B cell (primary cell): ENCODE results near the gene RABGAP1L.

Source experiments
- EZH2 ChIP-seq: IDR thresholded peaks from 2 replicates; pipeline ENCODE4 v1.6.1; 2012; ENCODE audit warnings: borderline replicate concordance, low read depth, mild to moderate bottlenecking, moderate library complexity, low read length; ENCODE audit not compliant: insufficient read depth, poor library complexity, severe bottlenecking
- TF ChIP-seq, protein P1 (sequence below): fragments of 200-600 bp; IDR thresholded peaks from one replicate; pipeline ENCODE4 v1.8.0; 2022; ENCODE audit warnings: antibody characterized with exemption, mild to moderate bottlenecking

DNA sequence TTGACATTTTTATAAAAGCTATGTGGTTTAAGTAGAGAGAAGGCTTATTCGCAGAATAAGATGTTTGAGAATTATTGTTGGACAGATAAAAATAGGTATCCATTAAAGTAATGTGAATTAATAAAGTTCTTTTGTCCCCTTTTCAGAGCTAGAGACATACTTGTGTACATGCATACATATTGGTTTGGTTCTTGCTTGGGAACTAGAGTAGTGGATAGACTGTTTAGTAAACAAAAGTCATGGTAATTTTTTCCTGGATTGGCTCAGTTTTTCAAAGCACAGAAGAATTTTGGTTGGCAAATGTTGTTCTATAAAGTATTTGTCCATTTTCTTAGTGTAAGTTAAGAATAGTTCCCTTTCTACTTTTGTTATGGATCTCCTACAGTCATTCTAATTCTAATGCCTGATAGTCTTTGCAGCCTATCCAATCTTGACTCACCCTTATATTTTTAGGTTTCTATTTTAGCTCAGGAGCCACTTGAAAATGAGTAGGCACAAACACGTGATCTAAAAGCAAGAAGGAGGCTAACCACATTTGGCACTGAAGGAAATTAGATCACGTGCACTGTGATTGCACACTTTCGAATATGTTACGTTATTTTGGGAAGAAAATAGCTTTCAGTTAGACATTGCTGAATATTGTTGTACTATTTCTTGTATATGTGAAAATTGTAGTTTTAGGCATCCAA is 47.0 kb downstream of the RABGAP1L start:
- TF ChIP-seq, protein P1, sequence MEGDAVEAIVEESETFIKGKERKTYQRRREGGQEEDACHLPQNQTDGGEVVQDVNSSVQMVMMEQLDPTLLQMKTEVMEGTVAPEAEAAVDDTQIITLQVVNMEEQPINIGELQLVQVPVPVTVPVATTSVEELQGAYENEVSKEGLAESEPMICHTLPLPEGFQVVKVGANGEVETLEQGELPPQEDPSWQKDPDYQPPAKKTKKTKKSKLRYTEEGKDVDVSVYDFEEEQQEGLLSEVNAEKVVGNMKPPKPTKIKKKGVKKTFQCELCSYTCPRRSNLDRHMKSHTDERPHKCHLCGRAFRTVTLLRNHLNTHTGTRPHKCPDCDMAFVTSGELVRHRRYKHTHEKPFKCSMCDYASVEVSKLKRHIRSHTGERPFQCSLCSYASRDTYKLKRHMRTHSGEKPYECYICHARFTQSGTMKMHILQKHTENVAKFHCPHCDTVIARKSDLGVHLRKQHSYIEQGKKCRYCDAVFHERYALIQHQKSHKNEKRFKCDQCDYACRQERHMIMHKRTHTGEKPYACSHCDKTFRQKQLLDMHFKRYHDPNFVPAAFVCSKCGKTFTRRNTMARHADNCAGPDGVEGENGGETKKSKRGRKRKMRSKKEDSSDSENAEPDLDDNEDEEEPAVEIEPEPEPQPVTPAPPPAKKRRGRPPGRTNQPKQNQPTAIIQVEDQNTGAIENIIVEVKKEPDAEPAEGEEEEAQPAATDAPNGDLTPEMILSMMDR: no peak
- no peak for TF ChIP-seq EZH2
